Measurements from ENCODE around the gene IDH3G.

DNA sequence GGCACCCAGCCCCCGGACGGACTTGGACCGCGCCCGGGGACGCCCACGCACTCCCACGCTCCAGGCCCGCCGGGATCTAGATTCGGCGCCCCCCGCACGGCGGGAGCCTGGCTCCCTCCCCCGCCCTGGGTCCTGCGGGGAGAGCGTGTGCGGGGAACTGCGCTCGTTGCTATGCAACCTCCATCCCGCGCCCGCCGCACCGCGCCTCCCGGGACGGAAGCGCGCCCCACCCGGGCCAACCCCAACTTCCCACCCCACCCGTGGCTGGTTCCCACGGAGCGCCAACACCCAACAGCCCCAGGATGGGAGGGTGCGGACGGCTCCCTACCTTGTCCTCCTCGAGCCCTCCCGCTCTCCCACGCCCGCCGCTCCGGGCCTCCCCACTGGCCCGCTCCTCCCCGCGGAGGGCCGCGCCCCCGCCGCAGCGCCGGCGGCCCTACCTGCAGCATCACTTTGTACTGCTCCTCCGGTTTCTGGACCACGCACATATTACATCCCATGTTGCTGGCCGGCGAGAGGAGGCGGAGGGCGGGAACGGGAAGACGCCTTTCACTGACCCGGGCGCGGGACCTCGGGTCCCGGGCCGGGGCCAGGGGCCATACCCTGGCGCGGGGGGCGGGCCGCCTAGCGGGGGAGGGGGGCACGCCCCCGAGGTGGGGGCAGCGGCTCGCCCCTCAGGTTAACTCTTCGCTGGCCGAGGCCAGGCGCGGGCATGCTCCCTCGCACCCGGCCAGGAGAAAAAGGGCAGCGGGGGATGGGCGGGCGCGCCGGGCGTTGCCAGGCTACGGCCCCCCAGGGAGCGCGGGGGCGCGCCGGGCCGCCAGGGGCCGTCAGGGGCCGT, 35.8 kb upstream of the IDH3G start, which contains the start of gene PDZD4:
- TF ChIP-seq CTCF (conservative IDR thresholded peaks at IDR 0.05; ENCODE audit: low read length), result no peak
- no peak for TF ChIP-seq EZH2phosphoT487 (IDR thresholded peaks at IDR 0.05; ENCODE audit: borderline replicate concordance, low read depth, low read length)
